Spleen (tissue), 13 donors: ENCODE results near the gene OTOP1. TPM values are rescaled to one million over a fixed set of nuclear protein-coding genes. Genes with fewer than 3 reads are reported as not detected.

Experiments used
- DNase-seq: peaks from one replicate; pipeline ENCODE4 v3.0.0-alpha.2; 2020
- H3K27ac ChIP-seq, 8 donors: fragments of 200-600 bp; sonication (generic) in 7 of 8; 1 replicate in 4 of 8; 2 replicates in 4 of 8; pipeline versions ENCODE4 v1.5.0 to v1.8.0; 2016 to 2021; ENCODE audit warnings: inconsistent platforms in 4 of 8, mild to moderate bottlenecking in 4 of 8, moderate library complexity in 1 of 8
- H3K27me3 ChIP-seq, 7 donors: fragments of 200-600 bp; sonication (generic) in 6 of 7; replicated peaks in 1 of 7; 1 replicate in 4 of 7; 2 replicates in 3 of 7; pipeline versions ENCODE4 v1.5.0 to v1.8.0; 2016 to 2021; ENCODE audit warnings: inconsistent platforms in 3 of 7, mild to moderate bottlenecking in 1 of 7
- H3K36me3 ChIP-seq, 6 donors: fragments of 200-600 bp; sonication (generic) in 5 of 6; 1 replicate in 4 of 6; 2 replicates in 2 of 6; pipeline versions ENCODE4 v1.5.0 to v1.8.0; 2016 to 2021; ENCODE audit warnings: inconsistent platforms in 2 of 6
- H3K4me1 ChIP-seq, 6 donors: fragments of 200-600 bp; sonication (generic) in 5 of 6; 1 replicate in 3 of 6; 2 replicates in 3 of 6; pipeline versions ENCODE4 v1.5.0 to v1.8.0; 2016 to 2021; ENCODE audit warnings: inconsistent platforms in 3 of 6
- H3K4me3 ChIP-seq, 8 donors: fragments of 200-600 bp; sonication (generic) in 7 of 8; 1 replicate in 4 of 8; 2 replicates in 4 of 8; pipeline versions ENCODE4 v1.5.0 to v1.8.0; 2016 to 2021; ENCODE audit warnings: inconsistent platforms in 4 of 8, mild to moderate bottlenecking in 4 of 8, moderate library complexity in 2 of 8
- H3K9me3 ChIP-seq, 8 donors: fragments of 200-600 bp; sonication (generic) in 7 of 8; 1 replicate in 4 of 8; 2 replicates in 4 of 8; pipeline versions ENCODE4 v1.5.0 to v1.8.0; 2016 to 2021; ENCODE audit warnings: inconsistent platforms in 4 of 8
- POLR2A ChIP-seq, 3 donors: fragments of 450-650 bp; IDR thresholded peaks; one replicate each; pipeline ENCODE4 v1.5.1; 2017; ENCODE audit warnings: antibody characterized with exemption in 3 of 3, mild to moderate bottlenecking in 1 of 3
- POLR2AphosphoS5 ChIP-seq, 3 donors: sonication (generic); formaldehyde crosslinking; IDR thresholded peaks; one replicate each; pipeline ENCODE4 v1.5.1; 2017; ENCODE audit warnings: antibody characterized with exemption in 3 of 3
- WGBS, 5 donors: extraction: QIAGEN DNeasy Blood & Tissue Kit in 3 of 5; methylation state at CpG; one replicate each; pipeline versions ENCODE4 v1.1.5 to v1.1.7; 2013 to 2018; 5-methylcytosine and 5-hydroxymethylcytosine counted together
- intact Hi-C: fragments of 100-400 bp; cut with DNase I; formaldehyde crosslinking; loops from one replicate; pipeline ENCODE4 v1.15.0; 2023; ENCODE audit warnings: low total_unique reads
- long read RNA-seq, 2 donors: transcript quantifications; one replicate each; lab custom pipeline, GENCODE V29; 2026
- polyA plus RNA-seq, 3 donors: library from polyadenylated mRNA; stranded (reverse); fragments of 200-250 nt; gene quantifications; one replicate each; pipeline ENCODE4 v1.2.1, GENCODE V29; 2013
- total RNA-seq, 7 donors: library from RNA; depleted of rRNA in 3 of 7; stranded (reverse); fragments of >200 nt in 3 of 7; fragmentation: NEBNext Ultra II Directional in 4 of 7; extraction: Animal tissue kit (Norgen Biotek cat#: 25700) in 4 of 7; gene quantifications; one replicate each; pipeline versions ENCODE4 v1.1.0 to v1.2.1, GENCODE V29; 2016 to 2021
- TF ChIP-seq, protein P1 (sequence below), 11 experiments: fragments of 200-600 bp in 7 of 11; fragments of 450-650 bp in 4 of 11; sonication (generic) in 4 of 11; IDR thresholded peaks in 8 of 11; conservative IDR thresholded peaks in 3 of 11; 1 replicate in 7 of 11; 2 replicates in 4 of 11; pipeline versions ENCODE4 v1.4.0 to v1.8.0; 2016 to 2021; ENCODE audit warnings: antibody characterized with exemption in 11 of 11, inconsistent platforms in 4 of 11, mild to moderate bottlenecking in 1 of 11
- donor health status: healthy with polysubstance abuse.
- donor health status: DM: no; HTN: no; CAD: no; lungs with moderate emphysema.
- donor health status: DM: no; HTN: no; CAD: no.
- donor health status: Bipolar disorder and iron deficiency.
- donor health status: healthy.
- donor health status: DM: no; HTN: no; CAD: no.
- donor health status: DM: yes; HTN: yes; CAD: no.

Gene OTOP1
- total RNA-seq (not detected), polyA plus RNA-seq (not detected)
- long read RNA-seq, donor 1, result 0 reads
- long read RNA-seq, donor 2, result 0 reads

GRCh38 chr4:4226606-4227438, at the start of gene OTOP1:
OTOP1 (minus strand) TSS chr4:4226929; CDS start chr4:4226864, 65 bp downstream.
- intact Hi-C loops, result no loop called here
- TF ChIP-seq POLR2AphosphoS5 (IDR thresholded peaks at IDR 0.05) (no peak), POLR2A (IDR thresholded peaks at IDR 0.05) (no peak)
- TF ChIP-seq, protein P1, sequence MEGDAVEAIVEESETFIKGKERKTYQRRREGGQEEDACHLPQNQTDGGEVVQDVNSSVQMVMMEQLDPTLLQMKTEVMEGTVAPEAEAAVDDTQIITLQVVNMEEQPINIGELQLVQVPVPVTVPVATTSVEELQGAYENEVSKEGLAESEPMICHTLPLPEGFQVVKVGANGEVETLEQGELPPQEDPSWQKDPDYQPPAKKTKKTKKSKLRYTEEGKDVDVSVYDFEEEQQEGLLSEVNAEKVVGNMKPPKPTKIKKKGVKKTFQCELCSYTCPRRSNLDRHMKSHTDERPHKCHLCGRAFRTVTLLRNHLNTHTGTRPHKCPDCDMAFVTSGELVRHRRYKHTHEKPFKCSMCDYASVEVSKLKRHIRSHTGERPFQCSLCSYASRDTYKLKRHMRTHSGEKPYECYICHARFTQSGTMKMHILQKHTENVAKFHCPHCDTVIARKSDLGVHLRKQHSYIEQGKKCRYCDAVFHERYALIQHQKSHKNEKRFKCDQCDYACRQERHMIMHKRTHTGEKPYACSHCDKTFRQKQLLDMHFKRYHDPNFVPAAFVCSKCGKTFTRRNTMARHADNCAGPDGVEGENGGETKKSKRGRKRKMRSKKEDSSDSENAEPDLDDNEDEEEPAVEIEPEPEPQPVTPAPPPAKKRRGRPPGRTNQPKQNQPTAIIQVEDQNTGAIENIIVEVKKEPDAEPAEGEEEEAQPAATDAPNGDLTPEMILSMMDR (IDR thresholded peaks at IDR 0.05 in 8 of 11, conservative IDR thresholded peaks at IDR 0.05 in 3 of 11), result no peak
- DNase-seq, result no peak
- H3K27me3 ChIP-seq, result peaks cover 0 to 86% (median 30%) of the 10 kb centered on the region in 7 donors
- peaks cover 0 to 17% (median 2%) of the 10 kb centered on the region in 6 donors for H3K4me1 ChIP-seq
- 17 to 32% (median 21%) methylated on average over 26 to 82 of the region's 82 CpGs for WGBS, 5 donors
- no peaks in the 10 kb centered on the region for H3K36me3 ChIP-seq
- no peaks in the 10 kb centered on the region for H3K9me3 ChIP-seq
- H3K4me3 ChIP-seq, result no peak within 1 kb of the TSS
- H3K27ac ChIP-seq, result no peak within 1 kb of the TSS

DNA sequence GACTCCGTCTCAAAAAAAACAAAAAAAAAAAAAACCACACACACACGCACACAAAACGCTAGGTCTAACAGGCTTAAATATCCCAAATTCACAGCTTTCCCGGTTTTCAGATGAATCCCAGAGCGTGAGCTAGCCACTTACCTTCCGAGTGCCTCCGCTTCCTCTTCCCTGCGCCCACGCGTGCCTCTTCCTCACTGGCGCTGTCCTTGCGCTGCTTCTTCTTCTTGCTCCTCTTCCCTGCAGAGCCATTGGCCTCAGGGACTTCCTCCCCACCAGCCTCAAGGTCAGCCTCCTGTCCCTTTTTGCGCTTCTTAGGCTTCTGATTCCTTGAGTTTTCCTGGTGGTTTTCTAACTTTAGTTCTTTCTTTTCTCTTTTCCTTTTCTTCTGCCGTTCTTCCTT, 47.5 kb upstream of the OTOP1 start:
- no peak for TF ChIP-seq POLR2AphosphoS5 (IDR thresholded peaks at IDR 0.05)
- TF ChIP-seq, protein P1 (IDR thresholded peaks at IDR 0.05 in 8 of 11, conservative IDR thresholded peaks at IDR 0.05 in 3 of 11), result no peak
- no peak for TF ChIP-seq POLR2A (IDR thresholded peaks at IDR 0.05)
- Histone ChIP-seq H3K27ac (peak overlapping the region in 3 of 8 donors; percentile 5 to 16 (median 13)), H3K4me3 (no peak overlapping the region), H3K36me3 (peaks cover 2 to 95% (median 65%) of the 10 kb centered on the region in 6 donors), H3K27me3 (no peaks in the 10 kb centered on the region), H3K4me1 (peaks cover 0 to 11% (median 0%) of the 10 kb centered on the region in 6 donors), H3K9me3 (no peaks in the 10 kb centered on the region)
- DNase-seq, result no peak
- 82 to 95% (median 87%) methylated on average over 14 of the region's 14 CpGs for WGBS, 5 donors
- intact Hi-C loops, result no loop called here

DNA sequence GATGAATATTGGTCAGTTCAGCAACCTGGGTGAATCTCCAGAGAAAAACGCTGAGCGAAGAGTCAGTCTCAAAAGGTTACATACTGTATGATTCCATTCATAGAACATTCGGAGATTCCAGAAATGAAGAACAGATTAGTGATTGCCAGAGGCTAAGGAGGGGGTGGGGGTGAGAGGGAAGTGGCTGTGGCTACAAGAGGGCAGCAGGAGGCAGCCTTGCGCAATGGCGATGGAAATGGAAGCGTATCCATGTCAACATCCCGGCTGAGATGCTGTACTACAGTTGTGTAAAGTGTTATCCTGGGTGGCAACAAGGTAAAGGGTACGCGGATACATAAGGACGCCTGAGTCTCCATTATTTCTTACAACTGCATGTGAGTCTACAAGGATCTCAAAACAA, 45.2 kb upstream of the OTOP1 start:
- Histone ChIP-seq H3K4me1 (peaks cover 0 to 27% (median 0%) of the 10 kb centered on the region in 6 donors), H3K4me3 (no peak overlapping the region), H3K27me3 (no peaks in the 10 kb centered on the region), H3K27ac (peak overlapping the region in 3 of 8 donors; percentile 5 to 88 (median 84)), H3K9me3 (no peaks in the 10 kb centered on the region), H3K36me3 (peaks cover 2 to 95% (median 53%) of the 10 kb centered on the region in 6 donors)
- TF ChIP-seq, protein P1 (IDR thresholded peaks at IDR 0.05 in 8 of 11, conservative IDR thresholded peaks at IDR 0.05 in 3 of 11), result no peak
- no peak for TF ChIP-seq POLR2A (IDR thresholded peaks at IDR 0.05)
- TF ChIP-seq POLR2AphosphoS5 (IDR thresholded peaks at IDR 0.05), result no peak
- intact Hi-C loops, result no loop called here
- DNase-seq, result no peak
- WGBS, 5 donors, result 82 to 94% (median 85%) methylated on average over 10 of the region's 10 CpGs

- no peaks in the 10 kb centered on the region for H3K27me3 ChIP-seq
- H3K4me1 ChIP-seq, result peaks cover 0 to 27% (median 0%) of the 10 kb centered on the region in 6 donors
- peak overlapping the region in 6 of 8 donors; percentile 17 to 88 (median 76) for H3K27ac ChIP-seq
- 60 to 81% (median 72%) methylated on average over 4 of the region's 4 CpGs for WGBS, 5 donors
- no peak for TF ChIP-seq POLR2A (IDR thresholded peaks at IDR 0.05)
- TF ChIP-seq POLR2AphosphoS5 (IDR thresholded peaks at IDR 0.05), result no peak
- TF ChIP-seq, protein P1 (IDR thresholded peaks at IDR 0.05 in 8 of 11, conservative IDR thresholded peaks at IDR 0.05 in 3 of 11), result no peak
- H3K4me3 ChIP-seq, result no peak overlapping the region
- DNase-seq, result no peak
- peaks cover 2 to 88% (median 48%) of the 10 kb centered on the region in 6 donors for H3K36me3 ChIP-seq
- no peaks in the 10 kb centered on the region for H3K9me3 ChIP-seq
- intact Hi-C loops, result no loop called here
Observed at GRCh38 chr4:4270529-4270928, 43.8 kb upstream of the OTOP1 start.
